Measurements from ENCODE around the gene ENTPD1.

ENTPD1 gene

GRCh38 chr10:95820363-95820762, 64.4 kb downstream of the ENTPD1 start:
- FAIRE-seq (peak; percentile 95), DNase-seq (ENCODE audit: insufficient read length, low spot score) (no peak)

DNA sequence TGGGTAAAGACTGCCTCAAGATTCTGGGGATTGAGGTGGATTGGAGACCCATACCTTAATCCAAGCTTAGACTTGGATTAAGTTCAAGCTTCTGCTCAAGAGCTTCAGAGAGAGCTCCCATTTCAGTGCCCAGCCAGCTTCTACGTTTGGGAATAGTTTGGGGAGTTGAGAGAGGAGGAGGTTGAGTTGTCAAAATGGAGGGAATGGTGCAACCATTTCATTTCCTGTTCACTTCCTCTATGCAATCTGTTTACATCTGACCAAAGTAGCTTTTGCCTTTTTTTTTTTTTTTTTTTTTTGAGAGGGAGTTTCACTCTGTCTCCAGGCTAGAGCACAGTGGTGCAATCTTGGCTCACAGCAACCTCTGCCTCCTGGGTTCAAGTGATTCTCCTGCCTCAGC, 65.8 kb downstream of the ENTPD1 start:
- FAIRE-seq = peak; percentile 87
- DNase-seq (ENCODE audit: insufficient read length, low spot score) = no peak

GRCh38 chr10:95830044-95830443, 74.1 kb downstream of the ENTPD1 start:
- DNase-seq (ENCODE audit: insufficient read length, low spot score) (no peak), FAIRE-seq (no peak)

GRCh38 chr10:95831076-95831475, 75.1 kb downstream of the ENTPD1 start:
- FAIRE-seq (peak; percentile 11), DNase-seq (ENCODE audit: insufficient read length, low spot score) (no peak)

- no peak for DNase-seq (ENCODE audit: insufficient read length, low spot score)
- FAIRE-seq = no peak
Measured at GRCh38 chr10:95831515-95831914, 75.6 kb downstream of the ENTPD1 start.

- DNase-seq (ENCODE audit: insufficient read length, low spot score) (peak; percentile 29), FAIRE-seq (peak; percentile 99)
Measured at GRCh38 chr10:95832216-95833041, 76.5 kb downstream of the ENTPD1 start.

DNA sequence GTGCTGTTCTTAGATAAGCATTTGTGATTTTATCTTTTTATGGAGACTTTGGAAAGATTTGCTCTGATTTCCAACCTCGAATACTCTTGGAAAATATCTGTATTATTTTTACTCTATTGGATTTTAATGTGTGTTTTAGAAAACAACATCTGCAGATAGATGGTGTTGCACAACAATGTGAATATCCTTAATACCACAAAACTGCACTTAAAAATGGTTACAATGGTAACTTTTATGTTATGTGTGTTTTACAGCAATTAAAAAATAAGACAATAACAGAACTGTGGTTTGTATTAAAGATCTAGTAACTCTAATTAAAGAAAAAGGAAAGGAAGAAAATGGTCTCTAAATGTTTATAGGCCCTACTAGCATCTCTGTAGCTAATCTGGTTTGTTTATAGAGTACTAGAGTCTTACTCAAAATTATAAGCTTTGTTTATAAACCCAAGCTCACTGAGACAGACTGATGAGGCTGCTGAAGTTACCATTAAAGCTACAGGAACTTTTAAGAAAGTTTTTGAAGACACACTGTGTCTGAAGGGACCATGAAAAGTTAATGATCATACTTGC, 77.2 kb downstream of the ENTPD1 start:
- DNase-seq (ENCODE audit: insufficient read length, low spot score) (no peak), FAIRE-seq (peak; percentile 51)

GRCh38 chr10:95834406-95834805, 78.4 kb downstream of the ENTPD1 start:
- FAIRE-seq = peak; percentile 95
- no peak for DNase-seq (ENCODE audit: insufficient read length, low spot score)

DNA sequence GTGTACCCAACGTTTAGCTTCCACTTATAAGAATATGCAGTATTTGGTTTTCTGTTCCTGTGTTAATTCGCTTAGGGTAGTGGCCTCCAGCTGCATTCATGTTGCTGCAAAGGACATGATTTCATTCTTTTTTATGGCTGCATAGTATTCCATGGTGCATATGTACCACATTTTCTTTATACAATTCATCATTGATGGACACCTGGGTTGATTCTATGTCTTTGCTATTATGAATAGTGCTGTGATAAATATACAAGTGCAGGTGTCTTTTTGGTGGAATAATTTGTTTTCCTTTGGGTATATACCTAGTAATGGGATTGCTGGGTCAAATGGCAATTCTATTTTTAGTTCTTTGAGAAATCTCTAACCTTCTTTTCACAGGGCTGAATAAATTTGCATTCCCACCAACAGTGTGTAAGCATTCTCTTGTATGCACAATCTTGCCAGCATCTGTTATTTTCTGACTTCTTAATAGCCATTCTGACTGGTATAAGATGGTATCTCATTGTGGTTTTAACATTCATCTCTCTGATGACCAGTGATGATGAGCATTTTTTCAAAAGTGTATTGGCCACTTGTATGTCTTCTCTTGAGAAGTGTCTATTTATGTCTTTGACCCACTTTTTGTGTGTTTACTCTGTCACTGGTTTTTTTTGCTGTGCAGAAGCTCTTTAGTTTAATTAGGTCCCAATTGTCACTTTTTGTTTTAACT, 79.3 kb downstream of the ENTPD1 start:
- DNase-seq (ENCODE audit: insufficient read length, low spot score) = no peak
- no peak for FAIRE-seq

DNA sequence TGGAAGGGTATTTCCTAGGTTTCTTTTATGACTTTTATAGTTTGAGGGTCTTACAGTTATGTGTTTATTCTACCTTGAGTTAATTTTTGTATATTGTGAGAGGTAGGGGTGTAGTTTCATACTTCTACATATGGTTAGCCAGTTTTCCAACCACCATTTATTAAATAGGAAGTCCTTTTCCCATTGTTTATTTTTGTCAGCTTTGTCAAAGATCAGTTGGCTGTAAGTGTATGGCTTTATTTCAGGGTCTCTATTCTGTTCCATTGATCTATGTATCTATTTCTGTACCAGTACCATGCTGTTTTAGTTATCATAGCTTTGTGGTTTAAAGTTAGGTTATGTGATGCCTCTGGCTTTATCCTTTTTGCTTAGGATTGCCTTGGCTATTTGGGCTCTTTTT, 79.9 kb downstream of the ENTPD1 start:
- FAIRE-seq (peak; percentile 70), DNase-seq (ENCODE audit: insufficient read length, low spot score) (no peak)

DNA sequence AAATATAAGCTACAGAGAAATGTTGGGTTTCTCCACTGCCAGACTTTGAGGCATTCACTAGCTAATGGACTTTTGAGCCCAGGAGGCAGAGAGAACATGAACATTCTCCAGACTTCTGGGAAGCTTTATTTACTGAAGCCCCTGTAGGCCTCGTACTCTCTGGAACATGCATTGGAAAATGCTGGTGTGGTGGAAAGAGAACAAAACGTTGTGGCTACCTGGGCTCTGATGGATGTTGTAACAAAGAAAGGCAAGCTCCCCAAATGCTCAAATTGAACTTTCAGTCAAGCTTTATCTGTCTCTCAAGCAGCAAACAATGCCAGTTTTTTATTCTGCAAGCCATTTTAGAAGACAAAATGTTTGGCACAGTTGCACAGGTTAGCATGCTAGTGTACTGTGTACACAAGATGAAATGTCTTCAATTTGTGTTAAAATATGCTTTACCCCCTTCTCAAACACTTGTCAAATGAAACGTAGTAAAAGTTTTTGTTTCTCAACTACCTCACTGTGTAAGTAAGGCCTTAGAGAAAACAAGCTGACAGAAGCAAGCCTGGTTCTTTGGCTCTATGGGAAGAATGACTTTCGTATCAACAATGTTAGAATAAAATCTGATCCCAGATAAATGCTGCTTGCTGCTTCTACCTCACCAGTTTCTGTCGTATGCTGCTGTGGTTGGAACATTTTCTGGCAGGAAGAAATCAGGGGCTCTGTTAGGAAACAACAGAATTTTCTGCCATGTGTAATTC, 80.8 kb downstream of the ENTPD1 start:
- DNase-seq (ENCODE audit: insufficient read length, low spot score) = no peak
- no peak for FAIRE-seq

- no peak for FAIRE-seq
- no peak for DNase-seq (ENCODE audit: insufficient read length, low spot score)
Measured at GRCh38 chr10:95837356-95837776, 81.4 kb downstream of the ENTPD1 start.

DNA sequence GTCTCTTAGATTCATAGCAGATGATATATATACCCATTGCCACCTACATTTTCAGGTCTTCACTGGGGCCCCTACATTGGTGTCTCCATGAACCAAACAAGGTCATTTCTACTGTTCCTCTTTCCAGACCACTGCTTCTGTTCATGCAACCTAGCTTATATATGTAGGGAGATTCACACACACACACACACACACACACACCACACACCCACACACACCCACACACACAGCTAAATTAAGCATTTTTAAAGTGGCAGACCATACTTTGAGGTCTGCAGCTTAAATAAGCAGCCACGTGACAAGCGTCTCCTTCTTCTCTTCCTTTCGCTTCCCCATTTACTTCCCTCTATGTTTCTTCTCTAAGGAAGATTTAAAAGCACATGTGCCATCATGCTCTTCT, 81.8 kb downstream of the ENTPD1 start:
- FAIRE-seq = peak; percentile 96
- no peak for DNase-seq (ENCODE audit: insufficient read length, low spot score)

GRCh38 chr10:95840121-95840520, 84.2 kb downstream of the ENTPD1 start:
- DNase-seq (ENCODE audit: insufficient read length, low spot score) = no peak
- no peak for FAIRE-seq

GRCh38 chr10:95840681-95841080, 84.7 kb downstream of the ENTPD1 start:
- peak; percentile 4 for FAIRE-seq

GRCh38 chr10:95841661-95842498, 85.9 kb downstream of the ENTPD1 start:
- DNase-seq (ENCODE audit: insufficient read length, low spot score) (no peak), FAIRE-seq (peak; percentile 99)

More at GRCh38 chr10:95840681-95841080, 84.7 kb downstream of the ENTPD1 start:
- no peak for DNase-seq (ENCODE audit: insufficient read length, low spot score)

- no peak for FAIRE-seq
- no peak for DNase-seq (ENCODE audit: insufficient read length, low spot score)
Measured at GRCh38 chr10:95845411-95845810, 89.4 kb downstream of the ENTPD1 start.

- no peak for DNase-seq (ENCODE audit: insufficient read length, low spot score)
- no peak for FAIRE-seq
Measured at GRCh38 chr10:95847007-95847406, 91.0 kb downstream of the ENTPD1 start.

GRCh38 chr10:95848841-95849240, 92.9 kb downstream of the ENTPD1 start:
- FAIRE-seq (no peak), DNase-seq (ENCODE audit: insufficient read length, low spot score) (no peak)

- no peak for FAIRE-seq
Measured at GRCh38 chr10:95850791-95851190, 94.8 kb downstream of the ENTPD1 start.

More at GRCh38 chr10:95850791-95851190, 94.8 kb downstream of the ENTPD1 start:
- no peak for DNase-seq (ENCODE audit: insufficient read length, low spot score)

Data from GM19239 (cell line).